IMR-90 (cell line): Measurements from ENCODE around the gene APPBP2. TPM values are rescaled to one million over a fixed set of nuclear protein-coding genes. Genes with fewer than 3 reads are reported as not detected.
A peak's percentile ranks its signal among the peaks of the same experiment; 100 is the strongest.

Experiments used
- ATAC-seq: fragments of 200-7000 bp; cut with Tn5 transposase; 2 replicates; pipeline ENCODE4 v1.9.1; 2020; ENCODE audit warnings: low read depth, mild to moderate bottlenecking, moderate library complexity
- BruUV-seq: library from RNA; stranded (reverse); fragments of 400-500 nt; replicated peaks from 2 replicates; lab custom pipeline; 2021; lab: Mats Ljungman, UMichigan
- CTCF ChIA-PET: fragments of 300-600 bp; formaldehyde crosslinking; extraction: SDS; loops from one replicate; lab custom pipeline; 2021; ENCODE audit warnings: antibody characterized with exemption; lab: Yijun Ruan, JAX
- POLR2A ChIA-PET: fragments of 300-600 bp; sonication (Branson Sonifier 250); formaldehyde crosslinking; loops from one replicate; lab custom pipeline; 2022; ENCODE audit warnings: antibody characterized with exemption; ENCODE audit not compliant: unreplicated experiment; lab: Charles Lee
- DNase-seq: peaks from one replicate; pipeline ENCODE4 v3.0.0; 2013
- H2AFZ ChIP-seq: replicated peaks from 2 replicates; pipeline ENCODE3; 2013; ENCODE audit warnings: low read length, mild to moderate bottlenecking; ENCODE audit not compliant: poor library complexity
- H2AK5ac ChIP-seq: 2 replicates; pipeline ENCODE4 v1.6.1; 2013; ENCODE audit warnings: low read depth, low read length, inconsistent platforms
- H2AK9ac ChIP-seq: replicated peaks from 2 replicates; pipeline ENCODE3; 2013; ENCODE audit warnings: mild to moderate bottlenecking, low read depth, low read length, moderate library complexity; ENCODE audit not compliant: poor library complexity
- H2BK120ac ChIP-seq: 2 replicates; pipeline ENCODE4 v1.6.1; 2013; ENCODE audit warnings: low read depth, low read length, inconsistent platforms
- H2BK15ac ChIP-seq: 3 replicates; pipeline ENCODE4 v1.6.1; 2013; ENCODE audit warnings: low read depth, low read length, inconsistent platforms
- H2BK20ac ChIP-seq: 2 replicates; pipeline ENCODE4 v1.6.1; 2013; ENCODE audit warnings: low read depth, mild to moderate bottlenecking, inconsistent platforms, low read length, moderate library complexity
- H2BK5ac ChIP-seq: 2 replicates; pipeline ENCODE4 v1.6.1; 2013; ENCODE audit warnings: mild to moderate bottlenecking, low read depth, low read length, inconsistent platforms; ENCODE audit not compliant: poor library complexity, severe bottlenecking
- H3K14ac ChIP-seq: replicated peaks from 2 replicates; pipeline ENCODE4 v1.6.1; 2013; ENCODE audit warnings: low read depth, low read length, inconsistent platforms
- H3K18ac ChIP-seq: 2 replicates; pipeline ENCODE4 v1.6.1; 2013; ENCODE audit warnings: low read depth, low read length, control low read depth
- H3K23ac ChIP-seq: 2 replicates; pipeline ENCODE4 v1.6.1; 2013; ENCODE audit warnings: low read depth, low read length, inconsistent platforms
- H3K27ac ChIP-seq: 2 replicates; pipeline ENCODE4 v1.5.1; 2013; ENCODE audit warnings: mild to moderate bottlenecking, control low read depth, low read length; ENCODE audit not compliant: insufficient read depth
- H3K27me3 ChIP-seq: 2 replicates; pipeline ENCODE4 v1.6.1; 2013; ENCODE audit warnings: low read length; ENCODE audit not compliant: control insufficient read depth, insufficient read depth
- H3K36me3 ChIP-seq: 2 replicates; pipeline ENCODE4 v1.6.1; 2013; ENCODE audit warnings: low read length, mixed read lengths; ENCODE audit not compliant: control insufficient read depth, insufficient read depth
- H3K4ac ChIP-seq: 2 replicates; pipeline ENCODE4 v1.6.1; 2013; ENCODE audit warnings: low read depth, low read length, inconsistent platforms
- H3K4me1 ChIP-seq: 2 replicates; pipeline ENCODE4 v1.6.1; 2013; ENCODE audit warnings: low read length, mixed read lengths; ENCODE audit not compliant: control insufficient read depth, insufficient read depth
- H3K4me2 ChIP-seq: 2 replicates; pipeline ENCODE4 v1.6.1; 2013; ENCODE audit warnings: low read depth, mild to moderate bottlenecking, control low read depth, low read length, moderate library complexity
- H3K4me3 ChIP-seq: 2 replicates; pipeline ENCODE4 v1.5.1; 2013; ENCODE audit warnings: low read depth, mild to moderate bottlenecking, control low read depth, low read length, moderate library complexity; ENCODE audit not compliant: insufficient read depth
- H3K56ac ChIP-seq: 2 replicates; pipeline ENCODE4 v1.6.1; 2013; ENCODE audit warnings: low read length, inconsistent platforms; ENCODE audit not compliant: insufficient read depth; ENCODE audit errors: extremely low read depth
- H3K79me1 ChIP-seq, 2 experiments: 2 replicates each; pipeline ENCODE4 v1.6.1; 2013; ENCODE audit warnings: low read length in 2 of 2, inconsistent platforms in 1 of 2, low read depth in 1 of 2
- H3K9ac ChIP-seq: 2 replicates; pipeline ENCODE4 v1.6.1; 2013; ENCODE audit warnings: low read depth, low read length, control low read depth
- H3K9me1 ChIP-seq: 2 replicates; pipeline ENCODE4 v1.6.1; 2013; ENCODE audit warnings: low read length, inconsistent platforms; ENCODE audit not compliant: insufficient read depth
- H3K9me3 ChIP-seq: 2 replicates; pipeline ENCODE4 v1.6.1; 2013; ENCODE audit warnings: low read length; ENCODE audit not compliant: control insufficient read depth, insufficient read depth
- H4K20me1 ChIP-seq: 2 replicates; pipeline ENCODE4 v1.6.1; 2013; ENCODE audit warnings: low read length, inconsistent platforms; ENCODE audit not compliant: insufficient read depth
- H4K5ac ChIP-seq: 2 replicates; pipeline ENCODE4 v1.6.1; 2013; ENCODE audit warnings: mild to moderate bottlenecking, low read depth, low read length, control low read depth
- H4K8ac ChIP-seq, 2 experiments: 2 replicates each; pipeline ENCODE4 v1.6.1; 2013; ENCODE audit warnings: low read depth in 2 of 2, low read length in 2 of 2, control low read depth in 1 of 2, inconsistent platforms in 1 of 2
- H4K91ac ChIP-seq: 2 replicates; pipeline ENCODE4 v1.6.1; 2013; ENCODE audit warnings: low read depth, low read length, inconsistent platforms; ENCODE audit not compliant: insufficient read depth
- CEBPB ChIP-seq: IDR thresholded peaks from 2 replicates; pipeline ENCODE4 v1.6.1; 2012; ENCODE audit warnings: low read depth, low read length, improper control_type of control experiment
- CHD1 ChIP-seq: IDR thresholded peaks from 2 replicates; pipeline ENCODE4 v1.6.1; 2012; ENCODE audit warnings: low read depth, low read length, improper control_type of control experiment
- WGBS, 2 experiments: methylation state at CpG; one replicate each; pipeline versions ENCODE4 v1.1.5 to v1.1.7; 2013; ENCODE audit warnings: missing lambda C conversion rate in 2 of 2; ENCODE audit not compliant: insufficient read length in 1 of 2; ENCODE audit errors: extremely low coverage in 2 of 2; 5-methylcytosine and 5-hydroxymethylcytosine counted together
- dilution Hi-C: fragments of 300-500 bp; cut with HindIII; formaldehyde crosslinking; loops from one replicate; pipeline ENCODE4 v1.14.3; 2018; ENCODE audit warnings: low sequenced_read_pairs; ENCODE audit not compliant: unreplicated experiment
- in situ Hi-C: fragments of 300-500 bp; cut with MboI; formaldehyde crosslinking; loops from 3 replicates; pipeline ENCODE4 v1.14.3; 2019; ENCODE audit warnings: low sequenced_read_pairs, inconsistent platforms, mixed read lengths
- intact Hi-C: fragments of 100-400 bp; cut with micrococcal nuclease; formaldehyde crosslinking; loops from 2 replicates; pipeline ENCODE4 v1.10.0; 2022
- polyA plus RNA-seq, 3 experiments: library from polyadenylated mRNA; depleted of rRNA; stranded (reverse); fragments of >200 nt; gene quantifications; 2 replicates each; pipeline ENCODE4 v1.2.3, GENCODE V29; 2012; ENCODE audit warnings: low replicate concordance in 1 of 3
- total RNA-seq: library from RNA; depleted of rRNA; stranded (reverse); fragments of >200 nt; gene quantifications from 2 replicates; pipeline ENCODE4 v1.2.3, GENCODE V29; 2012

The APPBP2 gene
- total and polyA plus RNA-seq, 2 of the 4 experiments (the other 2 are of a cell fraction), result 12.3 to 93.9 TPM

GRCh38 chr17:60534010-60534555 is 8.0 kb upstream of the APPBP2 start:
- peak; percentile 85 for DNase-seq
- peak; percentile 60 for ATAC-seq
- no peak overlapping the region for H2AFZ ChIP-seq
- H3K27ac ChIP-seq, result peak overlapping the region; percentile 22; the same call in 1 of the 2 replicates
- no peak overlapping the region for H3K23ac ChIP-seq
- no peak overlapping the region for H3K14ac ChIP-seq
- intact Hi-C loops, result loop anchor here (2.0 kb wide), 1 partner anchor 37 kb away; no protein-coding TSS in a partner anchor
- in situ Hi-C loops, result no loop called here
- peaks cover 13% of the 10 kb centered on the region; the same call in 1 of the 2 replicates for H4K20me1 ChIP-seq
- H3K9me1 ChIP-seq, result peaks cover 5% of the 10 kb centered on the region; the same call in 1 of the 2 replicates
- H3K36me3 ChIP-seq, result no peaks in the 10 kb centered on the region
- H3K4ac ChIP-seq, result no peak overlapping the region; the same call in 1 of the 2 replicates
- WGBS, 2 experiments, result no CpG with 5 or more reads among the region's 1 CpG
- no peak overlapping the region for H3K4me3 ChIP-seq
- H2BK5ac ChIP-seq, result peak overlapping the region; percentile 7
- peak overlapping the region; percentile 49; the same call in 1 of the 3 replicates for H2BK15ac ChIP-seq
- peaks cover 0 to 3% of the 10 kb centered on the region in 2 experiments; a peak in 1 of 4 replicates for H3K79me1 ChIP-seq
- no peaks in the 10 kb centered on the region for H3K27me3 ChIP-seq
- peaks cover 22% of the 10 kb centered on the region for H3K4me1 ChIP-seq
- H4K8ac ChIP-seq, result no peak overlapping the region
- ChIA-PET POLR2A (interaction anchor here (0.5 kb wide), 1 partner anchor 44 kb away, joined by 3 read pairs; no protein-coding TSS in a partner anchor), CTCF (interaction anchor here (3.2 kb wide), 1 partner anchor 36 kb away, joined by 8 read pairs; no protein-coding TSS in a partner anchor)
- peak overlapping the region; percentile 11; the same call in 1 of the 2 replicates for H3K4me2 ChIP-seq
- no peak overlapping the region for H4K91ac ChIP-seq
- no peaks in the 10 kb centered on the region for H3K9me3 ChIP-seq
- H3K56ac ChIP-seq, result no peak overlapping the region
- H2BK20ac ChIP-seq, result peak overlapping the region; percentile 62; the same call in 1 of the 2 replicates
- H4K5ac ChIP-seq, result no peak overlapping the region
- H2BK120ac ChIP-seq, result peak overlapping the region; percentile 58; the same call in 1 of the 2 replicates
- no peak overlapping the region for H3K9ac ChIP-seq
- TF ChIP-seq CEBPB (peak; percentile 45; the same call in 1 of the 2 replicates), CHD1 (no peak)
- no peak overlapping the region for H2AK9ac ChIP-seq
- BruUV-seq, result no TSS peak
- H2AK5ac ChIP-seq, result no peak overlapping the region
- dilution Hi-C loops, result no loop called here
- H3K18ac ChIP-seq, result peak overlapping the region; percentile 38
